GM15510 (cell line): Measurements from ENCODE around the gene CPA2.

Experiments used
- POLR2A ChIP-seq: IDR thresholded peaks from 3 replicates; pipeline ENCODE4 v1.6.1; 2011; ENCODE audit warnings: borderline replicate concordance; ENCODE audit not compliant: insufficient read length; ENCODE audit errors: extremely low read depth

Gene CPA2

GRCh38 chr7:130296221-130296951, 29.7 kb downstream of the CPA2 start:
- no peak for TF ChIP-seq POLR2A

DNA sequence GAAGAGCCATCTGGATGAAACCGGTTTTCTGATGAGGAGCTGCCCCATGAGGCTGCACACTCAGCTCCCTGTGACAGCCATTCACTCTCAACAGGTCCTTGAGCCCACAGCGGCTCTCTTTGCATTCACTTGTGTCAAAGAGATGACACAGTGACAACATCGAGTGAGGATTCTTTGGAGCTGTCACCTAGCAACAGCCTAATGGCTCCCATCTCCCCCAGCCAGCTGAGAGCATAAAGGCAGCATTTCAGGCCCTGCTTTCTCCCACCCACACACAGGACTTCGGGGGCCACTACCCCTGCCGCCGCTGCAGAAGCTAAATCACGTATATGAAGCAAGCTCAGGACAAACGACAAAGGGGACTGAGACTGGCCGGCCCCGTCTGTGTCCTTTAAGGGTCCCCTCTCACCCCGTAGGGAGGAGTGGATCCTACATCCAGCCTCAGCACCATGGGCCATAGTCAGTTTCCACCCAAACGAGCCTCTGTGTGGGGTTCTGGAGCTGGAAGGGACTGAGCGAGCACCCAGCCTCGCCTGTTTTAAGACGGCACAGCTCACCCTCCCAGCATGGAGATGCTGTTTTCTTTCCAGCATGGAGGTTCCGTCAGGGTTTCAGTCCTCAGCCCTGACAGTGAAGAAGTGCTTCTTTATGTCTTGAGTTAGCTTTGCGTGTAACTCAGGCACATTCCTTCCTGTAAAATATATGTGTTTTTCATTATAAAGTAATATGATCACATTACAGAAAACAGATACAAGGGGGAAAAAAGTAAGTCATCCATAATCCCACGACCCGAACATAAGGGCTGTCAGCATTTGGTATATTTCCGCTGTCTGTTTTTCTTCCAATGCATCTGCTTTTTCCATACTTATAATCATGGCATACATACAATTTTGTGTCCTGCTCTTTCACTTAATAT, 31.2 kb downstream of the CPA2 start:
- TF ChIP-seq POLR2A, result no peak

- TF ChIP-seq POLR2A, result no peak
These were observed 32.1 kb downstream of the CPA2 start for GRCh38 chr7:130298544-130299326.

DNA sequence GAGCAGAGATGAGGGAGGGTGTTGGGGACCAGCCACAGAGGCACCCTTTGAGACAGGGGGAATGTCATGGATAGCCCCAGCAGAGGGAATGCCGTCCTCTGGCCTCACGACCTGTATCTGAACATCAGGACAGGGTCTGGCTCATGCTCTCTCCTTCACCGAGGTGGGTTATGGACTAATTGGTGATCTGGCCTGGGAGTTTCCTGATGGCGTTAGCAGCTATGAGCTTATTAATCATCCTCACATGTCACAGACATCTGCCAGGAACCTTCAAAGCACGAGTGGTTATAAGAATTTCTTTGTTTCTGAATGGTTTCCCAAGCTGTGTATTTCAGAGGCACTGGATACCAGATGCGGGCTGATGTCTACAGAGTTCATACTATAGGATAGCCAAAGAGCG, 33.2 kb downstream of the CPA2 start:
- no peak for TF ChIP-seq POLR2A

GRCh38 chr7:130301501-130302020, 34.9 kb downstream of the CPA2 start:
- TF ChIP-seq POLR2A, result no peak

- TF ChIP-seq POLR2A, result no peak
These were observed 36.0 kb downstream of the CPA2 start for GRCh38 chr7:130302649-130303048.

DNA sequence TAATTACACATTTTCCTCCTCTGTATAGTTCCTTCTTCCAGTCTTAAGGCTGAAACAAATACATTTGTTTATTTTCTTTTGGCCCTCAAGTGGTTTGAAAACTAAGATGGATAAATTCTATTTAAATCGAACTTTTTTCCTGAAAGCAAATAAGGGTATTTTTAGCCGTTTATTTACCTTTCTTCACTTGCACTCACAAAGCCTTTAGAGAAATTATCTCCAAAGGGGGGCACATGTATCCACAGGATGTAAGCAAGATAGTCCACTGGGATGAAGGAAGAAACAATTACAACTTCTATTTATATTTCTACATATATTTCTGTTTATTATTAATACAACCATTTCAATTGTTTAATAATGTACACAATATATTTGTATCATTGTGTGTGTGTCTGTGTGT, 36.5 kb downstream of the CPA2 start:
- no peak for TF ChIP-seq POLR2A

DNA sequence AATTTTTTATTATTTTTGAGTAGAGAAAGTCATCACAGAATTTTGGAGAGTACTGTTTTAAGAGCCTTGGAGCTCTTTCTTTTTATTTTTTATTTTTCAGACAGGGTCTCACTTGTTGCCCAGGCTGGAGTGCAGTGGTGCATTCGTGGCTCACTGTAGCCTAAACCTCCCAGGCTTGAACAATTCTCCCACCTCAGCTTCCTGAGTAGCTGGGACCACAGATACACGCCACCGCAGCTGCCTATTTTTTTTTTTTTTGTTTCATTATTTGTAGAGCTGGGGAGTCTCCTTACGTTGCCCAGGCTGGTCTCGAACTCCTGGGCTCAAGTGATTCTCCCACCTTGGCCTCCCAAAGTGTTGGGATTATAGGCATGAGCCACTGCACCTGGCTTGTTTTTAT, 36.9 kb downstream of the CPA2 start:
- TF ChIP-seq POLR2A, result no peak

- TF ChIP-seq POLR2A, result no peak
These were observed 37.3 kb downstream of the CPA2 start for GRCh38 chr7:130303982-130304381.

DNA sequence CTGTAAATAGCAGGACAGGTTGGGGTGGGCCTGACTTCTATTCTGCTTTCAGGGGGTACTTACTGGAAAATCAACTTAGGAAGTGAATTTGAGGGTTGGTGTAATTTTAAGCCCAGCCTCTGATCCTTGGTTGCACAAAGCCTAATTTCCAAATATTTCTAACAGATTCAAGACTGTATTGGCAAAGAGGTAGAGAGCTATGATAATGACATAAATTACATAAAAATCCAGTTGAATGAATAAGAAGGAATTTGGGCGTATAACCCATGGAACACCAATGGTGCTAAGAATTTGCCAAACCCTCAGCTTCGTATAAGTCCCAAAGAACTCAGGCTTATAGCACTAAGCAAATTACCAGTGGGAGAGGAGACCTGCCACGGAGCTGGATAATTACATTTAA, 38.2 kb downstream of the CPA2 start:
- TF ChIP-seq POLR2A, result no peak

- no peak for TF ChIP-seq POLR2A
These were observed 38.9 kb downstream of the CPA2 start for GRCh38 chr7:130305433-130306042.

DNA sequence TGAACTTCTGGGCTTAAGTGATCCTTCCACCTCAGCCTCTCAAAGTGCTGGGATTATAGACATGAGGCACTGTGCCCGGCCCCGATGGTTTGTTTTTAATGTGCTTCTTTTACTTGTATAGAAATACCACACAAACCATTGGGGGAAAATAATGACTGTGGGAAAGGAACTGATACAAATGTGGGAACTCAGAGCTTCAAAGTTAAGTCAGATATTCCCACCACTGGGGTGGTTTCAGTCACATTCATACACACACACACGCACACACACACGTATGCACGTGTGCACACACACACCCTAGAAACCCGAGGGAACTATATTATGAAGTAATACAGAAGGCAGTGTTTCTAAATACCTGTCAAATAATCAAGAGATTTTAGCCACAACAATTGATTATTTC, 43.3 kb downstream of the CPA2 start:
- no peak for TF ChIP-seq POLR2A

- TF ChIP-seq POLR2A, result no peak
These were observed 47.6 kb downstream of the CPA2 start for GRCh38 chr7:130314305-130314704.

DNA sequence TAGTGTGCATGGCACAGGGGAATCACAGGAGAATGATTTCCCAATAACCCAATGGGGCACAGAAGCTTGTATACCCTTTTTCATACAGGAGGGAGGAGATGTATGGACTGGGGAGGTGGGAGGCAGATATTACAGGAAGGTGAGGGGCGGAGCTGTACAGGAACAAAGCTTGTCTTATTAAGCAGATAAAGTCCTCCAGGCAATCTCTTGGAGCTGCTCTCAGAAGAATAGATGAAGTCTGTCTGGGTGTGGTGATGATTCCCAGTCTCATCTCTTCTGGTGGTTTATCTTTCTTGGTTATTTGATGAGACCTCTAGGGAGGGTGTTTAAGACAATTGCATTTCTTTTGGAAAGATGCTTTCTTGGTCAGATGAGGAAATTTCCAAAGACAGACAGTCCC, 52.9 kb downstream of the CPA2 start:
- TF ChIP-seq POLR2A, result no peak

DNA sequence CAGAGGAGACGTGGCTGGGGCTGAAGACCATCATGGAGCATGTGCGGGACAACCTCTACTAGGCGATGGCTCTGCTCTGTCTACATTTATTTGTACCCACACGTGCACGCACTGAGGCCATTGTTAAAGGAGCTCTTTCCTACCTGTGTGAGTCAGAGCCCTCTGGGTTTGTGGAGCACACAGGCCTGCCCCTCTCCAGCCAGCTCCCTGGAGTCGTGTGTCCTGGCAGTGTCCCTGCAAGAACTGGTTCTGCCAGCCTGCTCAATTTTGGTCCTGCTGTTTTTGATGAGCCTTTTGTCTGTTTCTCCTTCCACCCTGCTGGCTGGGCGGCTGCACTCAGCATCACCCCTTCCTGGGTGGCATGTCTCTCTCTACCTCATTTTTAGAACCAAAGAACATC, 56.0 kb downstream of the CPA2 start:
- no peak for TF ChIP-seq POLR2A

GRCh38 chr7:130324306-130324943, 57.8 kb downstream of the CPA2 start:
- TF ChIP-seq POLR2A, result no peak
